ENCODE results near the gene COPS7A. TPM values are rescaled to one million over a fixed set of nuclear protein-coding genes. Genes with fewer than 3 reads are reported as not detected.
A peak's percentile ranks its signal among the peaks of the same experiment; 100 is the strongest.
"Not testable (repeated sequence)": the region's sequence is repeated elsewhere in the genome, so short reads cannot be mapped to it uniquely, and the experiment has no call there.

Gene COPS7A
- polyA plus RNA-seq, 3 donors: 70.1 to 77.1 (median 72.3) TPM

DNA sequence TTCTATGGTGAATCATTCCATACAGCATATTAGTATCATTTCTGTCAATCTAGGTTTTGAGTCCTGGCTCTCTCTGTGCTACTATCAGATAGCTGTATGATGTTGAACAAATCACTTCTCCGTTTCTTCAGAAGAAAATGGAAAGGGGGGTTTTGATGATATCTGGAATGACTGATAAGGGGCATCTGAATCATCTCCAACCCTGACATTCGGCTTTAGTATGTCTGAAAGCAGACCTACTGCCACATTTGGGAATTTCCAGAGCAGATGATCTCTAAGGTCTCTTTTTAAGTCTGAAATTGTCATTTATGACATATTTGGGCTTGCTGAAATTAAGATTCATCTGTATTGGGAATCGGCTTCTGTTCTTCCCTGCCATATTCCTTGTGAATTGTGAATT lies 19.0 kb downstream of the COPS7A start:
- TF ChIP-seq CTCF (IDR thresholded peaks at IDR 0.05): no peak
- no peaks in the 10 kb centered on the region for H4K20me1 ChIP-seq (ENCODE audit: insufficient read depth, low read length)
- Mint-ChIP-seq H3K9me3 (peaks cover 0 to 2% (median 0%) of the 10 kb centered on the region in 7 donors), H3K36me3 (peaks cover 24% of the 10 kb centered on the region in 2 donors), H3K27me3 (ENCODE audit: low read depth in 3 of 3) (peaks cover 0 to 4% (median 0%) of the 10 kb centered on the region in 3 donors), H3K4me1 (peaks cover 24% of the 10 kb centered on the region), H3K4me3 (no peak overlapping the region), H3K27ac (no peak overlapping the region)
- H3K4me2 ChIP-seq (replicated peaks; ENCODE audit: extremely low read depth, low read length, poor library complexity, severe bottlenecking): no peak overlapping the region
- no peaks in the 10 kb centered on the region for H3K9me3 ChIP-seq (replicated peaks in 1 of 2; ENCODE audit: control insufficient read depth in 1 of 2, insufficient read depth in 1 of 2, low read length in 2 of 2)
- no peak overlapping the region for H3K4me3 ChIP-seq (replicated peaks in 1 of 3; ENCODE audit: low read depth in 2 of 3, low read length in 3 of 3)
- peak in 1 of 3 donors; percentile 54 for DNase-seq
- H2AFZ ChIP-seq (ENCODE audit: insufficient read depth, low read depth, low read length, poor library complexity, severe bottlenecking): no peak overlapping the region
- H3K9ac ChIP-seq (ENCODE audit: insufficient read depth, low read length, poor library complexity, severe bottlenecking): no peak overlapping the region
- intact Hi-C loops (cut with micrococcal nuclease): no loop called here
- H3K27ac ChIP-seq (ENCODE audit: low read depth in 1 of 2, low read length in 2 of 2): no peak overlapping the region
- 100% methylated on average over 1 of the region's 3 CpGs for WGBS (ENCODE audit: insufficient coverage)
- no peaks in the 10 kb centered on the region for H3K27me3 ChIP-seq (ENCODE audit: control insufficient read depth in 2 of 2, insufficient read depth in 2 of 2, low read length in 2 of 2)
- H3K79me2 ChIP-seq (ENCODE audit: insufficient read depth, low read length): no peaks in the 10 kb centered on the region
- peaks cover 20 to 23% of the 10 kb centered on the region in 2 donors for H3K4me1 ChIP-seq (ENCODE audit: control insufficient read depth in 1 of 2, insufficient read depth in 2 of 2, low read length in 2 of 2)
- peaks cover 8 to 14% of the 10 kb centered on the region in 2 donors for H3K36me3 ChIP-seq (replicated peaks in 1 of 2; ENCODE audit: control insufficient read depth in 1 of 2, insufficient read depth in 2 of 2, low read length in 2 of 2)

GRCh38 chr12:6743300-6743699 lies 19.5 kb downstream of the COPS7A start:
- peaks cover 27 to 28% of the 10 kb centered on the region in 2 donors for H3K36me3 Mint-ChIP-seq
- intact Hi-C loops (cut with micrococcal nuclease); H3K27me3 ChIP-seq (ENCODE audit: control insufficient read depth in 2 of 2, insufficient read depth in 2 of 2, low read length in 2 of 2); H3K4me3 Mint-ChIP-seq; H3K27ac ChIP-seq (ENCODE audit: low read depth in 1 of 2, low read length in 2 of 2); H2AFZ ChIP-seq (ENCODE audit: insufficient read depth, low read depth, low read length, poor library complexity, severe bottlenecking); H3K4me2 ChIP-seq (replicated peaks; ENCODE audit: extremely low read depth, low read length, poor library complexity, severe bottlenecking); H3K9ac ChIP-seq (ENCODE audit: insufficient read depth, low read length, poor library complexity, severe bottlenecking); H3K79me2 ChIP-seq (ENCODE audit: insufficient read depth, low read length); H3K9me3 Mint-ChIP-seq; H3K4me3 ChIP-seq (replicated peaks in 1 of 3; ENCODE audit: low read depth in 2 of 3, low read length in 3 of 3); H3K27me3 Mint-ChIP-seq (ENCODE audit: low read depth in 3 of 3); H4K20me1 ChIP-seq (ENCODE audit: insufficient read depth, low read length); H3K9me3 ChIP-seq (replicated peaks in 1 of 2; ENCODE audit: control insufficient read depth in 1 of 2, insufficient read depth in 1 of 2, low read length in 2 of 2): not testable (repeated sequence)
- peak overlapping the region in 1 of 7 donors; percentile 40 for H3K27ac Mint-ChIP-seq
- H3K4me1 Mint-ChIP-seq: peaks cover 24% of the 10 kb centered on the region
- DNase-seq: peak in 1 of 3 donors; percentile 37
- no CpG with 5 or more reads among the region's 7 CpGs for WGBS (ENCODE audit: insufficient coverage)
- peaks cover 20 to 23% of the 10 kb centered on the region in 2 donors for H3K4me1 ChIP-seq (ENCODE audit: control insufficient read depth in 1 of 2, insufficient read depth in 2 of 2, low read length in 2 of 2)
- H3K36me3 ChIP-seq (replicated peaks in 1 of 2; ENCODE audit: control insufficient read depth in 1 of 2, insufficient read depth in 2 of 2, low read length in 2 of 2): peaks cover 13 to 18% of the 10 kb centered on the region in 2 donors

Measured in CD14-positive monocyte (primary cell).